Activated CD4-positive, alpha-beta T cell treated with anti-CD3 and anti-CD28 coated beads, Interleukin-2, Interleukin-6, amounts not matched to agents 100 ng/mL and 50 ng/mL, durations not matched to agents 16 hours and 8 hours (primary cell): ENCODE results near the gene GRM1.
A peak's percentile ranks its signal among the peaks of the same experiment; 100 is the strongest.

Source experiments
- DNase-seq: peaks from one replicate; pipeline ENCODE4 v3.0.0-alpha.2; 2020

GRM1 gene

GRCh38 chr6:146389740-146390139, 360.9 kb downstream of the GRM1 start:
- DNase-seq: peak; percentile 33

GRCh38 chr6:146397638-146398037, 368.8 kb downstream of the GRM1 start:
- DNase-seq: no peak

- no peak for DNase-seq
Observed at GRCh38 chr6:146402476-146402875, 373.6 kb downstream of the GRM1 start.

GRCh38 chr6:146408583-146408982, 379.7 kb downstream of the GRM1 start:
- DNase-seq: no peak

GRCh38 chr6:146410851-146411595, 382.2 kb downstream of the GRM1 start:
- no peak for DNase-seq

GRCh38 chr6:146419576-146419975, 390.7 kb downstream of the GRM1 start:
- no peak for DNase-seq

GRCh38 chr6:146420255-146420654, 391.4 kb downstream of the GRM1 start:
- DNase-seq: no peak

- no peak for DNase-seq
Observed at GRCh38 chr6:146422789-146423375, 394.0 kb downstream of the GRM1 start.

GRCh38 chr6:146423452-146423851, 394.6 kb downstream of the GRM1 start:
- DNase-seq: no peak

- DNase-seq: no peak
Observed at GRCh38 chr6:146426516-146426915, 397.7 kb downstream of the GRM1 start.

- DNase-seq: no peak
Observed at GRCh38 chr6:146429831-146430230, 401.0 kb downstream of the GRM1 start.

GRCh38 chr6:146433881-146434731, 405.2 kb downstream of the GRM1 start:
- DNase-seq: no peak

GRCh38 chr6:146434732-146435390, 406.0 kb downstream of the GRM1 start:
- DNase-seq: no peak

GRCh38 chr6:146441907-146442306, 413.0 kb downstream of the GRM1 start:
- no peak for DNase-seq

- DNase-seq: no peak
Observed at GRCh38 chr6:146444189-146444588, 415.3 kb downstream of the GRM1 start.

- no peak for DNase-seq
Observed at GRCh38 chr6:146445233-146445632, 416.4 kb downstream of the GRM1 start.

GRCh38 chr6:146456886-146457285, 428.0 kb downstream of the GRM1 start:
- no peak for DNase-seq

- no peak for DNase-seq
Observed at GRCh38 chr6:146460941-146461340, 432.1 kb downstream of the GRM1 start.

GRCh38 chr6:146470091-146470770, 441.4 kb downstream of the GRM1 start:
- no peak for DNase-seq

- DNase-seq: no peak
Observed at GRCh38 chr6:146472918-146473317, 444.1 kb downstream of the GRM1 start.

GRCh38 chr6:146481527-146481926, 452.7 kb downstream of the GRM1 start:
- no peak for DNase-seq

GRCh38 chr6:146484411-146484810, 455.5 kb downstream of the GRM1 start:
- DNase-seq: no peak
